KBM-7 (cell line): ENCODE data around the gene BANF1.
"Not testable (repeated sequence)": the region's sequence is repeated elsewhere in the genome, so short reads cannot be mapped to it uniquely, and the experiment has no call there.

ENCODE experiments used
- DNase-seq: peaks from one replicate; pipeline ENCODE4 v3.0.0-alpha.2; 2015
- in situ Hi-C: fragments of 300-500 bp; cut with MboI; formaldehyde crosslinking; loops from 2 replicates; pipeline ENCODE4 v1.14.3; 2020; ENCODE audit warnings: low sequenced_read_pairs, low pct_unique_long_range_greater_than_20kb, mixed read lengths

Gene BANF1

GRCh38 chr11:66008095-66008467 is 5.8 kb downstream of the BANF1 start:
- in situ Hi-C loops, result no loop called here

GRCh38 chr11:66008468-66009101 is 6.3 kb downstream of the BANF1 start:
- DNase-seq, result no peak
- in situ Hi-C loops, result no loop called here

More at GRCh38 chr11:66008095-66008467, 5.8 kb downstream of the BANF1 start:
- no peak for DNase-seq

- DNase-seq, in situ Hi-C loops: not testable (repeated sequence)
Observed at GRCh38 chr11:66010036-66010435, 7.7 kb downstream of the BANF1 start.

- no peak for DNase-seq
- in situ Hi-C loops, result no loop called here
Observed at GRCh38 chr11:66011239-66011784, 9.0 kb downstream of the BANF1 start.

- no peak for DNase-seq
- in situ Hi-C loops, result no loop called here
Observed at GRCh38 chr11:66011785-66012303, 9.5 kb downstream of the BANF1 start, which contains the start of gene CST6. Gene CST6 (plus strand): TSS chr11:66012008. CDS start chr11:66012045, 37 bp downstream.

- no peak for DNase-seq
- in situ Hi-C loops, result no loop called here
Observed at GRCh38 chr11:66012371-66012945, 10.2 kb downstream of the BANF1 start.

- no peak for DNase-seq
- in situ Hi-C loops, result no loop called here
Observed at GRCh38 chr11:66012946-66013761, 10.9 kb downstream of the BANF1 start.

- in situ Hi-C loops, result no loop called here
- no peak for DNase-seq
Observed at GRCh38 chr11:66013762-66014100, 11.4 kb downstream of the BANF1 start.

- in situ Hi-C loops, result no loop called here
- no peak for DNase-seq
Observed at GRCh38 chr11:66014804-66015453, 12.6 kb downstream of the BANF1 start.

- no peak for DNase-seq
- in situ Hi-C loops, result no loop called here
Observed at GRCh38 chr11:66015454-66015881, 13.2 kb downstream of the BANF1 start.

GRCh38 chr11:66015936-66016792 is 13.9 kb downstream of the BANF1 start:
- in situ Hi-C loops, result no loop called here
- no peak for DNase-seq

GRCh38 chr11:66016793-66017177 is 14.5 kb downstream of the BANF1 start:
- in situ Hi-C loops, result no loop called here
- no peak for DNase-seq

GRCh38 chr11:66017321-66017720 is 15.0 kb downstream of the BANF1 start:
- no peak for DNase-seq
- in situ Hi-C loops, result no loop called here

- in situ Hi-C loops, result no loop called here
- no peak for DNase-seq
Observed at GRCh38 chr11:66020212-66020611, 17.9 kb downstream of the BANF1 start.

GRCh38 chr11:66020618-66021357 is 18.5 kb downstream of the BANF1 start:
- DNase-seq, result peak; percentile 49
- in situ Hi-C loops, result no loop called here

GRCh38 chr11:66022401-66023185 is 20.3 kb downstream of the BANF1 start:
- peak; percentile 79 for DNase-seq
- in situ Hi-C loops, result no loop called here

GRCh38 chr11:66023186-66023440 is 20.8 kb downstream of the BANF1 start:
- in situ Hi-C loops, DNase-seq: not testable (repeated sequence)
